ENCODE results near the gene TGFB3. TPM values are rescaled to one million over a fixed set of nuclear protein-coding genes. Genes with fewer than 3 reads are reported as not detected.

Gene TGFB3
- total RNA-seq, 1 experiment from 2014 or later: 1.6 TPM

GRCh38 chr14:75999511-76000190 is 17.9 kb upstream of the TGFB3 start:
- CTCF ChIA-PET: interaction anchor here (0.7 kb wide), 1 partner anchor 836 kb away, joined by 3 read pairs; no protein-coding TSS in a partner anchor
- Histone ChIP-seq H3K79me2 (ENCODE audit: insufficient read depth, low read length) (no peaks in the 10 kb centered on the region), H4K20me1 (ENCODE audit: insufficient read depth) (no peaks in the 10 kb centered on the region), H3K4me2 (ENCODE audit: low read length) (no peak overlapping the region), H3K27ac (ENCODE audit: low read depth, low read length) (no peak overlapping the region), H3K27me3 (ENCODE audit: insufficient read depth, low read length) (no peaks in the 10 kb centered on the region), H3K4me1 (ENCODE audit: control insufficient read depth in 1 of 2, insufficient read depth in 2 of 2, low read length in 2 of 2) (no peaks in the 10 kb centered on the region), H3K9ac (ENCODE audit: low read length) (no peak overlapping the region), H3K9me3 (ENCODE audit: control insufficient read depth in 1 of 2, insufficient read depth in 1 of 2, low read depth in 1 of 2, low read length in 2 of 2) (peaks cover 0 to 5% of the 10 kb centered on the region in 2 experiments; a peak in 1 of 4 replicates), H3K9me2 (ENCODE audit: insufficient read depth) (no peaks in the 10 kb centered on the region), H3K36me3 (ENCODE audit: control insufficient read depth in 1 of 2, insufficient read depth in 2 of 2, low read length in 2 of 2) (peaks cover 15 to 25% of the 10 kb centered on the region in 2 experiments; a peak in 3 of 4 replicates), H2AFZ (ENCODE audit: low read depth, low read length, poor library complexity, severe bottlenecking) (no peak overlapping the region), H3K4me3 (replicated peaks in 1 of 2; ENCODE audit: low read depth in 1 of 2, low read length in 2 of 2) (no peak overlapping the region)
- intact Hi-C loops (cut with micrococcal nuclease): no loop called here
- ATAC-seq (no peak), DNase-seq (ENCODE audit: low read depth, low spot score) (no peak)
- no peak for TF ChIP-seq REST (IDR thresholded peaks at IDR 0.05; ENCODE audit: low read depth)
- TF ChIP-seq TCF7L2 (IDR thresholded peaks at IDR 0.05; ENCODE audit: borderline replicate concordance, extremely low read depth, insufficient read depth, insufficient read length): no peak
- TF ChIP-seq RAD21 (IDR thresholded peaks at IDR 0.05; ENCODE audit: low read depth): no peak
- TF ChIP-seq ATF3 (IDR thresholded peaks at IDR 0.05): no peak
- TF ChIP-seq ZFX (IDR thresholded peaks at IDR 0.05): no peak
- TF ChIP-seq CBX3 (IDR thresholded peaks at IDR 0.05; ENCODE audit: low read depth): no peak
- TF ChIP-seq POLR2AphosphoS5 (IDR thresholded peaks at IDR 0.05; ENCODE audit: low read depth, low read length): no peak
- TF ChIP-seq ZBTB33 (IDR thresholded peaks at IDR 0.05; ENCODE audit: extremely low read depth, insufficient replicate concordance, low read length): no peak
- no peak for TF ChIP-seq SRF (IDR thresholded peaks at IDR 0.05; ENCODE audit: low read depth)
- no peak for TF ChIP-seq ELF1 (IDR thresholded peaks at IDR 0.05; ENCODE audit: borderline replicate concordance, low read depth)
- no peak for TF ChIP-seq SIN3A (IDR thresholded peaks at IDR 0.05; ENCODE audit: low read depth)
- TF ChIP-seq EZH2 (IDR thresholded peaks at IDR 0.05): no peak
- no peak for TF ChIP-seq MAX (IDR thresholded peaks at IDR 0.05)
- TF ChIP-seq EGR1 (IDR thresholded peaks at IDR 0.05; ENCODE audit: low read depth): no peak
- TF ChIP-seq POLR2A (IDR thresholded peaks at IDR 0.05; ENCODE audit: borderline replicate concordance, extremely low read depth, insufficient read depth, insufficient read length): no peak
- no peak for TF ChIP-seq EZH2phosphoT487 (IDR thresholded peaks at IDR 0.05; ENCODE audit: borderline replicate concordance)
- no peak for TF ChIP-seq ZNF274 (IDR thresholded peaks at IDR 0.05; ENCODE audit: low read depth, low read length)
- TF ChIP-seq FOSL1 (IDR thresholded peaks at IDR 0.05; ENCODE audit: low read depth): no peak
- no peak for TF ChIP-seq SP1 (IDR thresholded peaks at IDR 0.05; ENCODE audit: low read depth)
- TF ChIP-seq YY1 (IDR thresholded peaks at IDR 0.05; ENCODE audit: extremely low read depth, insufficient replicate concordance, low read depth, low read length): no peak
- RAD21 ChIA-PET (ENCODE audit: low non-redundant PET in 1 of 2, low total read pairs in 2 of 2, uncharacterized antibody in 2 of 2, unreplicated experiment in 2 of 2): no interaction called here
- BruUV-seq (replicated peaks): no TSS peak
- POLR2A ChIA-PET: no interaction called here
